Neural progenitor cell (in vitro differentiated cells): ENCODE data around the gene MAP1LC3B2. TPM values are rescaled to one million over a fixed set of nuclear protein-coding genes. Genes with fewer than 3 reads are reported as not detected.
A peak's percentile ranks its signal among the peaks of the same experiment; 100 is the strongest.

Source experiments
- DNase-seq: peaks from one replicate; pipeline ENCODE4 v3.0.0-alpha.2; 2016; ENCODE audit warnings: low spot score
- H2AFZ ChIP-seq: fragments of 200-600 bp; sonication (generic); replicated peaks from 2 replicates; pipeline ENCODE4 v1.6.1; 2016; ENCODE audit warnings: antibody characterized with exemption
- H3F3A ChIP-seq: fragments of 200-600 bp; sonication (generic); 2 replicates; pipeline ENCODE4 v1.6.1; 2016; ENCODE audit warnings: antibody characterized with exemption, low read depth
- H3K27ac ChIP-seq: fragments of 200-600 bp; sonication (generic); 2 replicates; pipeline ENCODE4 v1.5.1; 2016; ENCODE audit warnings: mild to moderate bottlenecking
- H3K27me3 ChIP-seq: fragments of 200-600 bp; sonication (generic); 2 replicates; pipeline ENCODE4 v1.6.1; 2016; ENCODE audit warnings: mild to moderate bottlenecking, moderate library complexity
- H3K36me3 ChIP-seq: fragments of 200-600 bp; sonication (generic); 2 replicates; pipeline ENCODE4 v1.5.1; 2016
- H3K4me1 ChIP-seq: fragments of 200-600 bp; sonication (generic); 2 replicates; pipeline ENCODE4 v1.6.1; 2016; ENCODE audit warnings: mixed run types
- H3K4me2 ChIP-seq: fragments of 200-600 bp; sonication (generic); 2 replicates; pipeline ENCODE4 v1.6.1; 2016
- H3K4me3 ChIP-seq: fragments of 200-600 bp; sonication (generic); 2 replicates; pipeline ENCODE4 v1.5.1; 2016
- H3K79me2 ChIP-seq: fragments of 200-600 bp; sonication (generic); 2 replicates; pipeline ENCODE4 v1.6.1; 2016; ENCODE audit warnings: low read depth
- H3K9ac ChIP-seq: fragments of 200-600 bp; sonication (generic); 2 replicates; pipeline ENCODE4 v1.6.1; 2016
- H3K9me3 ChIP-seq: fragments of 200-600 bp; sonication (generic); 2 replicates; pipeline ENCODE4 v1.5.1; 2016; ENCODE audit warnings: low read depth
- H4K20me1 ChIP-seq: fragments of 200-600 bp; sonication (generic); 2 replicates; pipeline ENCODE4 v1.6.1; 2016; ENCODE audit warnings: low read depth
- H3K27ac Mint-ChIP-seq: 3 replicates; pipeline ENCODE4 v1.8.0; 2021; ENCODE audit warnings: mixed read lengths
- H3K27me3 Mint-ChIP-seq: 2 replicates; pipeline ENCODE4 v1.8.0; 2022; ENCODE audit warnings: low read depth, mild to moderate bottlenecking, inconsistent platforms, moderate library complexity, mixed read lengths; ENCODE audit not compliant: insufficient read depth
- H3K36me3 Mint-ChIP-seq: 3 replicates; pipeline ENCODE4 v1.8.0; 2021; ENCODE audit warnings: mixed read lengths
- H3K4me1 Mint-ChIP-seq: 3 replicates; pipeline ENCODE4 v1.8.0; 2021; ENCODE audit warnings: mixed read lengths
- H3K4me3 Mint-ChIP-seq: 3 replicates; pipeline ENCODE4 v1.8.0; 2021; ENCODE audit warnings: mild to moderate bottlenecking, moderate library complexity, mixed read lengths
- H3K9me3 Mint-ChIP-seq: 3 replicates; pipeline ENCODE4 v1.8.0; 2020; ENCODE audit warnings: mixed read lengths
- CTCF ChIP-seq: fragments of 200-600 bp; sonication (generic); IDR thresholded peaks from 2 replicates; pipeline ENCODE4 v1.5.1; 2017; ENCODE audit warnings: antibody characterized with exemption, mild to moderate bottlenecking
- EZH2 ChIP-seq: fragments of 200-600 bp; sonication (generic); IDR thresholded peaks from 2 replicates; pipeline ENCODE4 v1.6.1; 2017; ENCODE audit warnings: antibody characterized with exemption, mild to moderate bottlenecking, moderate library complexity
- EZH2phosphoT487 ChIP-seq: fragments of 200-600 bp; sonication (generic); IDR thresholded peaks from 2 replicates; pipeline ENCODE4 v1.6.1; 2017; ENCODE audit warnings: antibody characterized with exemption
- total RNA-seq: library from RNA; depleted of rRNA; stranded (reverse); fragments of >200 nt; gene quantifications from 2 replicates; pipeline ENCODE4 v1.2.3, GENCODE V29; 2015; ENCODE audit warnings: low replicate concordance

MAP1LC3B2 gene
- total RNA-seq, 1 donor from 2014 or later: 0.39 TPM

GRCh38 chr12:116577154-116577561, 18.0 kb downstream of the MAP1LC3B2 start:
- Histone ChIP-seq H3K27ac (no peak overlapping the region), H3K4me1 (no peaks in the 10 kb centered on the region), H3K4me3 (no peak overlapping the region), H3K27me3 (no peaks in the 10 kb centered on the region), H3K4me2 (no peak overlapping the region), H3K9ac (no peak overlapping the region), H3K9me3 (no peaks in the 10 kb centered on the region), H3F3A (no peaks in the 10 kb centered on the region), H2AFZ (no peak overlapping the region), H3K36me3 (no peaks in the 10 kb centered on the region), H4K20me1 (no peaks in the 10 kb centered on the region), H3K79me2 (no peaks in the 10 kb centered on the region)
- Mint-ChIP-seq H3K4me1 (no peaks in the 10 kb centered on the region), H3K27ac (no peak overlapping the region), H3K4me3 (no peak overlapping the region), H3K36me3 (no peaks in the 10 kb centered on the region), H3K27me3 (no peaks in the 10 kb centered on the region), H3K9me3 (peaks cover 6% of the 10 kb centered on the region)
- TF ChIP-seq EZH2 (no peak), EZH2phosphoT487 (no peak), CTCF (no peak)
- DNase-seq: no peak

- Mint-ChIP-seq H3K36me3 (no peaks in the 10 kb centered on the region), H3K27ac (no peak overlapping the region), H3K9me3 (peaks cover 6% of the 10 kb centered on the region), H3K4me1 (peaks cover 7% of the 10 kb centered on the region), H3K4me3 (no peak overlapping the region), H3K27me3 (no peaks in the 10 kb centered on the region)
- no peaks in the 10 kb centered on the region for H3K4me1 ChIP-seq
- H3F3A ChIP-seq: no peaks in the 10 kb centered on the region
- H3K79me2 ChIP-seq: no peaks in the 10 kb centered on the region
- H3K27ac ChIP-seq: no peak overlapping the region
- H4K20me1 ChIP-seq: no peaks in the 10 kb centered on the region
- no peak overlapping the region for H3K9ac ChIP-seq
- no peak overlapping the region for H2AFZ ChIP-seq
- H3K27me3 ChIP-seq: no peaks in the 10 kb centered on the region
- H3K4me3 ChIP-seq: no peak overlapping the region
- H3K36me3 ChIP-seq: no peaks in the 10 kb centered on the region
- no peak for DNase-seq
- no peaks in the 10 kb centered on the region for H3K9me3 ChIP-seq
- H3K4me2 ChIP-seq: no peak overlapping the region
- no peak for TF ChIP-seq CTCF
- TF ChIP-seq EZH2phosphoT487: no peak
- no peak for TF ChIP-seq EZH2
Measured at GRCh38 chr12:116578051-116578450, 18.9 kb downstream of the MAP1LC3B2 start.

- H2AFZ ChIP-seq: peak overlapping the region; percentile 38
- no peaks in the 10 kb centered on the region for H3K9me3 ChIP-seq
- H3K4me3 Mint-ChIP-seq: peak overlapping the region; percentile 44
- TF ChIP-seq EZH2phosphoT487: no peak
- TF ChIP-seq EZH2: no peak
- no peak for TF ChIP-seq CTCF
- no peak overlapping the region for H3K4me2 ChIP-seq
- H3K4me1 Mint-ChIP-seq: peaks cover 14% of the 10 kb centered on the region
- no peak overlapping the region for H3K27ac ChIP-seq
- H3K9ac ChIP-seq: no peak overlapping the region
- H3K27me3 Mint-ChIP-seq: peaks cover 5% of the 10 kb centered on the region
- peak overlapping the region; percentile 61 for H3K27ac Mint-ChIP-seq
- no peaks in the 10 kb centered on the region for H3K4me1 ChIP-seq
- no peaks in the 10 kb centered on the region for H4K20me1 ChIP-seq
- H3K36me3 Mint-ChIP-seq: no peaks in the 10 kb centered on the region
- no peaks in the 10 kb centered on the region for H3K79me2 ChIP-seq
- H3K27me3 ChIP-seq: no peaks in the 10 kb centered on the region
- no peak overlapping the region for H3K4me3 ChIP-seq
- peaks cover 9% of the 10 kb centered on the region for H3K9me3 Mint-ChIP-seq
- no peaks in the 10 kb centered on the region for H3K36me3 ChIP-seq
- no peak for DNase-seq
- H3F3A ChIP-seq: no peaks in the 10 kb centered on the region
Measured at GRCh38 chr12:116582610-116583009, 23.4 kb downstream of the MAP1LC3B2 start.
